WERI-Rb-1 (cell line): ENCODE results near the gene KRT32.

Source experiments
- DNase-seq: peaks from one replicate; pipeline ENCODE4 v3.0.0-alpha.2; 2020
- H3K27ac ChIP-seq: fragments of 250-450 bp; sonication (Bioruptor Pico); 2 replicates; pipeline ENCODE4 v1.5.1; 2020; ENCODE audit warnings: mild to moderate bottlenecking, moderate library complexity
- H3K27me3 ChIP-seq: fragments of 250-450 bp; sonication (Bioruptor Pico); 2 replicates; pipeline ENCODE4 v1.5.1; 2021; ENCODE audit warnings: mild to moderate bottlenecking, low read depth, moderate library complexity; ENCODE audit not compliant: insufficient read depth, severe bottlenecking
- H3K36me3 ChIP-seq: fragments of 250-450 bp; sonication (Bioruptor Pico); 2 replicates; pipeline ENCODE4 v1.5.1; 2020; ENCODE audit warnings: mild to moderate bottlenecking, moderate library complexity
- H3K4me3 ChIP-seq: 2 replicates; pipeline ENCODE4 v1.5.1; 2011; ENCODE audit warnings: low read depth, mild to moderate bottlenecking, control low read depth, low read length
- H3K9me3 ChIP-seq: fragments of 250-450 bp; sonication (Bioruptor Pico); 2 replicates; pipeline ENCODE4 v1.5.1; 2021; ENCODE audit warnings: mild to moderate bottlenecking, moderate library complexity; ENCODE audit not compliant: severe bottlenecking
- CTCF ChIP-seq: IDR thresholded peaks from 2 replicates; pipeline ENCODE4 v1.5.1; 2011; ENCODE audit warnings: low read depth, mild to moderate bottlenecking, control low read depth, inconsistent platforms, low read length

The KRT32 gene

GRCh38 chr17:41466988-41467387, at the start of gene KRT32:
Gene KRT32, minus strand, starts transcription at chr17:41467386. Its CDS starts 61 bp downstream, at chr17:41467325.
- Histone ChIP-seq H3K36me3 (no peaks in the 10 kb centered on the region), H3K27me3 (peaks cover 95% of the 10 kb centered on the region), H3K9me3 (peaks cover 30% of the 10 kb centered on the region), H3K27ac (no peak within 1 kb of the TSS), H3K4me3 (no peak within 1 kb of the TSS)
- no peak for DNase-seq
- TF ChIP-seq CTCF: no peak

- no peak for DNase-seq
- H3K27me3 ChIP-seq: no peaks in the 10 kb centered on the region
- no peak overlapping the region for H3K4me3 ChIP-seq
- no peaks in the 10 kb centered on the region for H3K9me3 ChIP-seq
- no peak for TF ChIP-seq CTCF
- H3K36me3 ChIP-seq: no peaks in the 10 kb centered on the region
- H3K27ac ChIP-seq: no peak overlapping the region
These were observed 49.7 kb upstream of the KRT32 start for GRCh38 chr17:41516830-41517283.

- H3K27me3 ChIP-seq: no peaks in the 10 kb centered on the region
- no peak overlapping the region for H3K27ac ChIP-seq
- H3K4me3 ChIP-seq: no peak overlapping the region
- H3K9me3 ChIP-seq: no peaks in the 10 kb centered on the region
- H3K36me3 ChIP-seq: no peaks in the 10 kb centered on the region
- TF ChIP-seq CTCF: no peak
- DNase-seq: no peak
These were observed 49.1 kb upstream of the KRT32 start for GRCh38 chr17:41516147-41516829.

- no peaks in the 10 kb centered on the region for H3K27me3 ChIP-seq
- H3K27ac ChIP-seq: no peak overlapping the region
- no peak overlapping the region for H3K4me3 ChIP-seq
- no peaks in the 10 kb centered on the region for H3K36me3 ChIP-seq
- no peak for TF ChIP-seq CTCF
- no peak for DNase-seq
- H3K9me3 ChIP-seq: no peaks in the 10 kb centered on the region
These were observed 46.0 kb upstream of the KRT32 start for GRCh38 chr17:41513168-41513547.

GRCh38 chr17:41512546-41513167, 45.5 kb upstream of the KRT32 start:
- H3K27me3 ChIP-seq: no peaks in the 10 kb centered on the region
- no peak overlapping the region for H3K27ac ChIP-seq
- no peak overlapping the region for H3K4me3 ChIP-seq
- no peaks in the 10 kb centered on the region for H3K36me3 ChIP-seq
- no peaks in the 10 kb centered on the region for H3K9me3 ChIP-seq
- DNase-seq: no peak
- no peak for TF ChIP-seq CTCF
